ENCODE results near the gene SLC26A8.

Gene SLC26A8

GRCh38 chr6:36023996-36024795, at the start of gene SLC26A8:
Gene SLC26A8, minus strand, starts transcription at chr6:36024641. Its CDS starts 4,934 bp downstream, at chr6:36019707.
- peak; percentile 26 to 34 for DNase-seq (ENCODE audit: low read depth in 1 of 2, low spot score in 1 of 2)
- TF ChIP-seq JUND (IDR thresholded peaks at IDR 0.05; ENCODE audit: low read depth) = no peak
- in situ Hi-C loops (cut with HindIII; ENCODE audit: low pct_unique_long_range_greater_than_20kb, low sequenced_read_pairs) = no loop called here

GRCh38 chr6:36073587-36073986, 49.1 kb upstream of the SLC26A8 start:
- in situ Hi-C loops (cut with HindIII; ENCODE audit: low pct_unique_long_range_greater_than_20kb, low sequenced_read_pairs) = no loop called here
- no peak for DNase-seq (ENCODE audit: low read depth in 1 of 2, low spot score in 1 of 2)
- no peak for TF ChIP-seq JUND (IDR thresholded peaks at IDR 0.05; ENCODE audit: low read depth)

- no peak for DNase-seq (ENCODE audit: low read depth in 1 of 2, low spot score in 1 of 2)
- in situ Hi-C loops (cut with HindIII; ENCODE audit: low pct_unique_long_range_greater_than_20kb, low sequenced_read_pairs) = no loop called here
- TF ChIP-seq JUND (IDR thresholded peaks at IDR 0.05; ENCODE audit: low read depth) = no peak
Measured at GRCh38 chr6:36072681-36073080, 48.2 kb upstream of the SLC26A8 start.

GRCh38 chr6:36071714-36072113, 47.3 kb upstream of the SLC26A8 start:
- in situ Hi-C loops (cut with HindIII; ENCODE audit: low pct_unique_long_range_greater_than_20kb, low sequenced_read_pairs) = no loop called here
- TF ChIP-seq JUND (IDR thresholded peaks at IDR 0.05; ENCODE audit: low read depth) = no peak

GRCh38 chr6:36071281-36071680, 46.8 kb upstream of the SLC26A8 start:
- no peak for DNase-seq (ENCODE audit: low read depth in 1 of 2, low spot score in 1 of 2)
- no peak for TF ChIP-seq JUND (IDR thresholded peaks at IDR 0.05; ENCODE audit: low read depth)
- in situ Hi-C loops (cut with HindIII; ENCODE audit: low pct_unique_long_range_greater_than_20kb, low sequenced_read_pairs) = no loop called here

More at GRCh38 chr6:36071714-36072113, 47.3 kb upstream of the SLC26A8 start:
- DNase-seq (ENCODE audit: low read depth in 1 of 2, low spot score in 1 of 2) = no peak

- in situ Hi-C loops (cut with HindIII; ENCODE audit: low pct_unique_long_range_greater_than_20kb, low sequenced_read_pairs) = no loop called here
- TF ChIP-seq JUND (IDR thresholded peaks at IDR 0.05; ENCODE audit: low read depth) = no peak
- no peak for DNase-seq (ENCODE audit: low read depth in 1 of 2, low spot score in 1 of 2)
Measured at GRCh38 chr6:36070252-36070651, 45.8 kb upstream of the SLC26A8 start.

GRCh38 chr6:36069573-36069972, 45.1 kb upstream of the SLC26A8 start:
- in situ Hi-C loops (cut with HindIII; ENCODE audit: low pct_unique_long_range_greater_than_20kb, low sequenced_read_pairs) = no loop called here
- no peak for TF ChIP-seq JUND (IDR thresholded peaks at IDR 0.05; ENCODE audit: low read depth)

GRCh38 chr6:36068586-36068985, 44.1 kb upstream of the SLC26A8 start:
- in situ Hi-C loops (cut with HindIII; ENCODE audit: low pct_unique_long_range_greater_than_20kb, low sequenced_read_pairs) = no loop called here
- no peak for DNase-seq (ENCODE audit: low read depth in 1 of 2, low spot score in 1 of 2)
- no peak for TF ChIP-seq JUND (IDR thresholded peaks at IDR 0.05; ENCODE audit: low read depth)

More at GRCh38 chr6:36069573-36069972, 45.1 kb upstream of the SLC26A8 start:
- no peak for DNase-seq (ENCODE audit: low read depth in 1 of 2, low spot score in 1 of 2)

GRCh38 chr6:36068012-36068392, 43.6 kb upstream of the SLC26A8 start:
- TF ChIP-seq JUND (IDR thresholded peaks at IDR 0.05; ENCODE audit: low read depth) = no peak
- DNase-seq (ENCODE audit: low read depth in 1 of 2, low spot score in 1 of 2) = no peak
- in situ Hi-C loops (cut with HindIII; ENCODE audit: low pct_unique_long_range_greater_than_20kb, low sequenced_read_pairs) = no loop called here

GRCh38 chr6:36067374-36068011, 43.1 kb upstream of the SLC26A8 start:
- no peak for DNase-seq (ENCODE audit: low read depth in 1 of 2, low spot score in 1 of 2)
- in situ Hi-C loops (cut with HindIII; ENCODE audit: low pct_unique_long_range_greater_than_20kb, low sequenced_read_pairs) = no loop called here
- no peak for TF ChIP-seq JUND (IDR thresholded peaks at IDR 0.05; ENCODE audit: low read depth)

GRCh38 chr6:36066817-36067216, 42.4 kb upstream of the SLC26A8 start:
- DNase-seq (ENCODE audit: low read depth in 1 of 2, low spot score in 1 of 2) = no peak
- TF ChIP-seq JUND (IDR thresholded peaks at IDR 0.05; ENCODE audit: low read depth) = no peak
- in situ Hi-C loops (cut with HindIII; ENCODE audit: low pct_unique_long_range_greater_than_20kb, low sequenced_read_pairs) = no loop called here

- DNase-seq (ENCODE audit: low read depth in 1 of 2, low spot score in 1 of 2) = no peak
- TF ChIP-seq JUND (IDR thresholded peaks at IDR 0.05; ENCODE audit: low read depth) = no peak
- in situ Hi-C loops (cut with HindIII; ENCODE audit: low pct_unique_long_range_greater_than_20kb, low sequenced_read_pairs) = no loop called here
Measured at GRCh38 chr6:36065916-36066315, 41.5 kb upstream of the SLC26A8 start.

GRCh38 chr6:36064770-36065396, 40.4 kb upstream of the SLC26A8 start:
- TF ChIP-seq JUND (IDR thresholded peaks at IDR 0.05; ENCODE audit: low read depth) = no peak
- in situ Hi-C loops (cut with HindIII; ENCODE audit: low pct_unique_long_range_greater_than_20kb, low sequenced_read_pairs) = no loop called here
- DNase-seq (ENCODE audit: low read depth in 1 of 2, low spot score in 1 of 2) = no peak
